B cell (primary cell): Measurements from ENCODE around the gene CRTAC1.

Experiments
- CTCF ChIP-seq: fragments of 200-600 bp; IDR thresholded peaks from one replicate; pipeline ENCODE4 v1.8.0; 2022; ENCODE audit warnings: antibody characterized with exemption, mild to moderate bottlenecking
- EZH2 ChIP-seq: IDR thresholded peaks from 2 replicates; pipeline ENCODE4 v1.6.1; 2012; ENCODE audit warnings: borderline replicate concordance, low read depth, mild to moderate bottlenecking, moderate library complexity, low read length; ENCODE audit not compliant: insufficient read depth, poor library complexity, severe bottlenecking

GRCh38 chr10:98031440-98031839, 1.0 kb upstream of the CRTAC1 start:
- TF ChIP-seq CTCF = no peak
- TF ChIP-seq EZH2 = no peak
